NCI-H2196 treated with DMSO at 0.1 percent for 48 hours (cell line): ENCODE measurements around the gene CSKMT.
A peak's percentile ranks its signal among the peaks of the same experiment; 100 is the strongest.
"Not testable (repeated sequence)": the region's sequence is repeated elsewhere in the genome, so short reads cannot be mapped to it uniquely, and the experiment has no call there.

Source experiments
- DNase-seq: peaks from one replicate; lab custom pipeline; 2025; ENCODE audit not compliant: unreplicated experiment; lab: John Stamatoyannopoulos, UW

Gene CSKMT

GRCh38 chr11:62654297-62654696 is 10.8 kb upstream of the CSKMT start:
- no peak for DNase-seq

DNA sequence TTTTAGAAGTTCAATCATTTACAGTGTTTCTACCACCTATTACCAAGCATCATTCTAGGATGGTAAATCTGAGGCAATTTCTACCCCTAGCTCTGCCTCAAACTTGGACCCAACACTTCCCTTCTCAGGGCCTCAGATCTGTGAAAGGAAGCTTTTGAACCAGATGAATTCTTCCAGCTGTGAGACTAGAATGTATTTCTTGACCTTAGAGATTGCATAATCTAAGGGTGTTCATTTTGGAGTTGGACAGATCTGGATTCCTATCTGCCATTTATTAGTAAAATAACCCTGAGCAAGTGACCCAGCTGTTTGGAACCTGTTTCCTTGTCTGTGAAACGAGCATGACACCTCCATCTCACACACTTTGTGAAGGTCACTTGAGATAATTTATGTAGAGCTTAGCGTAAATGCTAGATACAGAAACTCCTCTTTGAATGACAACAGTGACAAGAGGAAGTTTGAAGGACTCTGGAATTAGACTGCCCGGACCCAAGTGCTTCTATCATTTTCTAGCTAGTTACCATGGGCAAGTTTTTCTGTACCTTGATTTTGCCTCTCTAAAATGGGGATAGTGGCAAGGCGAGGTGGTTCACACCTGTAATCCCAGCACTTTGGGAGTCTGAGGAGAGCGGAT is 8.2 kb upstream of the CSKMT start:
- no peak for DNase-seq

GRCh38 chr11:62664405-62665074 is 572 bp upstream of the CSKMT start:
- no peak for DNase-seq

GRCh38 chr11:62665599-62666258 is 617 bp downstream of the CSKMT start:
- no peak for DNase-seq

- DNase-seq, result no peak
Observed at GRCh38 chr11:62666259-62666926, 1.3 kb downstream of the CSKMT start.

- DNase-seq, result no peak
Observed at GRCh38 chr11:62667460-62667859, 2.3 kb downstream of the CSKMT start.

DNA sequence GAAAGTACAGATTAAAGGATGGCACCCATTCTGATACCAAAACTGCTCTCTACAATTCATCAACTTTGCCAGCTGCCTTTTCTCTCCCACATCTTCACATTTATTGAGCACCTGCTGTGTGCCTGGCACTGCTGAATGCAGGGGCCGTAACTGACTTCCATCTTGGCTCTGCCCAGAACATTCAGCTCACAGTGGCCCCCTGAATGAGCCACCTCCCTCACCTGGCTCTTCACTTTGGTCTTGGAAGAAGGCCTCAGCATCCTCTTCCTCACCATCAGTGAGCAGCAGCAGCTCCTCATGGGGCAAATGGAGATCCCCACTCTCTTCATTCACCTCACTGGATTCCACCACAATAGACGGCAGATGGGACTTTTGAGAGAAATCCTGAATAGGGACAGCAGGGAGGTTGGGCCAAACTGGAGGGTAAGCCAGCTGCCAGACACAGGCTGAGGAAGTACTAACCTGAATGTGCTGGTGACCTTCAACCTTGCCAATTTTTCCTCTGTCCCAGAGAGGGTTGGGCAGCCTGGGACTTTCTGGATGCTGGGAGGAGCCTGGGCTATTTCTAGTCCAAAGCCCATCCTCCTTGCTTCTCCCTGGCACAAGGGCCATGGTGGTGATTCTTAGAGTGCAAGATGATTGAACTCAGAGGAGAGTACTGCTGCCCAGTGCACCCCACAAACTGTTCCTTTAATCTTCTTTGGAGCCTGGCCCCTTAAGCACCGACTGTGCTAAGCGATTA is 4.5 kb downstream of the CSKMT start:
- DNase-seq, result no peak

DNA sequence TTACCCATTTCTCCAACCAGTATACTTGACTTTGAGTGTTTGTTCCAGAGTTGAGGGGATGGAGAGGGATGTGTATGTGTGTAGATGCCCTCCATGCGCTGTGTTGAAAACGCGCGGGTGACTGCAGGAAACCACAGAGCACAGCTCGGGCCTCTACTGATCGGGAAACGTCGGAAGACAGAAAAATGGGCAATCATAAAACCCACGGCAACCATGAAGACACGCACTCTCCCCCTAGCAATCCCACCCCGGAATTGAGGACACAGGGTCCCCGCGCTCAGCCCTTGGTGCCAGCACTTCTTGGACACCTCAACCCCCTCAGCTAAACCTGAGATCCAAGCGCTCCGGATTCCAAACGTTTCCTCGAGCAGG is 6.1 kb downstream of the CSKMT start:
- DNase-seq, result no peak

GRCh38 chr11:62671608-62672389 is 6.7 kb downstream of the CSKMT start, which contains the start of the genes LBHD1 and UQCC3:
LBHD1 (minus strand) TSS chr11:62672267; CDS start chr11:62670031, 2,236 bp downstream.
UQCC3 (plus strand) TSS chr11:62671673; CDS start chr11:62671746, 73 bp downstream.
- DNase-seq, result peak; percentile 72

- DNase-seq, result no peak
Observed at GRCh38 chr11:62673196-62673525, 8.0 kb downstream of the CSKMT start.

DNA sequence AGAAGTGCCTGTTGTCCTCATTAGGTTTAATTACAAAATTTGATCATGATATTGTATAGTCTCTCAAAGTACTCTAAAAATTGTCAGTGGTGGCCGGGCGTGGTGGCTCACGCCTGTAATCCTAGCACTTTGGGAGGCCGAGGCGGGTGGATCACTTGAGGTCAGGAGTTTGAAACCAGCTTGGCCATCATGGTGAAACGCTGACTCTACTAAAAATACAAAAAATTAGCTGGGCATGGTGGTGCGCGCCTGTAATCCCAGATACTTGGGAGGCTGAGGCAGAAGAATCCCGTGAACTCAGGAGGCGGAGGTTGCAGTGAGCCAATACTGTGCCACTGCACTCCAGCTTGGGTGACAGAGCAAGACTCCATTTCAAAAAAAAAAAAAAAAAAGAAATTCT is 10.3 kb downstream of the CSKMT start:
- DNase-seq, result not testable (repeated sequence)

DNA sequence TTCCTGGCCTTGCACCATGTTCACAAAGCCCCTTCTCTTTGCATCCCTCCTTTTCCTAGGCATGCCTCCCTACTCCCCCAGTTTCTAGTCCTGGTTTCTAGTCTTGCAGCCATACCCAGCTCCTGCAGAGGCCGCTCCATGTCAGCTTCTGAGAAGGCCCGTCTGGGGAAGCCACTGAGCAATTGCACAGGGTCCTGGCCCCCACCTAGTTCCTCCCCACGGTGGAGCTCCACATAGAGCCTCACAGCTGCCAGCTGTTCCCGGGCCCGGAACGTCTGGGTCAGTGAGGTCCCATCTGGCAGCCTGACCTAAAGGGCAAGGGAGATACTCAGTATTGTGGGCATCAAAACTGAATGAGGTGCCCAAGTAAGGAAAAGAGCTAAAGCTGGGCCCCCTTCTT is 11.6 kb downstream of the CSKMT start:
- no peak for DNase-seq

GRCh38 chr11:62677156-62677555 is 12.0 kb downstream of the CSKMT start:
- no peak for DNase-seq

DNA sequence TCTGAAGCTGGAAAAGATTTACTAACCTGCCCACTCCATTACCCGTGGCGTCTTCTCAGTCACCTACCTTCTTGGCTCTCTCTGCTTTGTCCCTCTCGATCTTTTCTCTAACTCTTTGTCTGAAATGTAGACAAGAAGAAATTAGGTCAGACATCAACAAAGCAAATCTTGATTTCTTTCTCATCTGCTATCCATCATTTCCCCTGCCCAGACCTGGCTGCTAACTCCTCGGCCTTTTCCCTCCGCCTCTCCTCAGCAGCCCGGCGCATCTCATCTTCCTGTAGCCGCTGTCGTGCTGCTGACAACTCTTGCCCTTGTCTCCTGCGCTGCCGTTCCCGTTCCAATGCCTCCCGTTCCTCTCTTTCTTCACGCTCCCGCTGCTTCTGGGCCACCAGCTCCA is 12.6 kb downstream of the CSKMT start:
- DNase-seq, result no peak

DNA sequence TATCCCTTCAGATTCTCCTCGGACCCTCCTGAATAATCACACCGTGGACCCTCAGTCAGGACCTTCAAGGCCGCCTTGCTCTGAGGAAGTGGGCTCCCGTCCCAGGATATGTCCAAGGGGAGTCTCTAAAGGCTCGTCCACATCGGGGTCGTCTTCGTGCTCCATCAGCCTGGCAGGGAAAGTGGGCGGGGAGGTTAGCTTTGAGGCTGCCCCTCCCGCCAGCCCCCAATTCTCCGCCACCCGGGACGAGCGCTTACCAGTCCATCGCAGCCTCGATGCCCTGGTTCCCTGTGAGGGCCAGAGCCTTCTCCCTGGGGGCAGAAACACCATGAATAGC is 13.3 kb downstream of the CSKMT start:
- DNase-seq, result no peak

- DNase-seq, result peak; percentile 72
Observed at GRCh38 chr11:62678770-62679696, 13.9 kb downstream of the CSKMT start, which contains the start of gene UBXN1. UBXN1 (minus strand) TSS chr11:62679073; CDS start chr11:62678923, 150 bp downstream.

DNA sequence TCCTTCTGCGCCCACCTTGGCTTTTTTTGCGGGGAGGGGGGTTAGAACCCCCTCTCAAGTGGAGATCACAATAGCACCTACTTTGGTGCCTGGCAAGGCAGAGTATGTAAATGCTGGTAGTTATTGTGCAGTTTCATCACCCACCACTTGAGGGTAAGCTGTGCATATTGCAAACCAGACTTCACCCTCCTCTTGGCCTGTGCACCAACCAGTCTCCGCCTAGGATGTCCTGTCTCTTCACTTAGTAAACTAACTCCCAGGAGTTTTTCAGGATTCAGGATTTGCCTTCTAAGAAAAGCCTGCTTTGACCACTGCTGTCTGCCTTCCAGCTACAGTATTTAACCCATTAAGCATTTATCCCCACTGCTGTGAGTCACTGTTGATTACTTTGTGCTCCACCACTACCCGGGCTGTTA is 15.7 kb downstream of the CSKMT start:
- DNase-seq, result peak; percentile 61

DNA sequence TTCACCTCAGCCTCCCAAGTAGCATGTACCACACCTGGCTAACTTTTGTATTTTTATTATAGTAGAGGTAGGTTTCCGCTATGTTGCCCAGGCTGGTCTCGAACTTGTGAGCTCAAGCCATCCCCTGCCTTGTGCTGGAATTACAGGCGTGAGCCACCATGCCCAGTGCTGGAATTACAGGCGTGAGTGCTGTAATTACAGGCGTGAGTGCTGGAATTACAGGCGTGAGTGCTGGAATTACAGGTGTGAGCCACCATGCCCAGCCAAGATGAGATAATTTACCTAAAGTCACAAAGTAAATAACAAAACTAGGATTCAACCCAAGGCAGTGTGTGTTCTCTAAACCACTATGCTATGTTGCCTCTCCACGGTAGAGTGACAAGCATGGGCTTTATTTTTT is 17.4 kb downstream of the CSKMT start:
- DNase-seq, result no peak
